Lower lobe of right lung (tissue), 2 donors: ENCODE measurements around the gene MLNR. TPM values are rescaled to one million over a fixed set of nuclear protein-coding genes. Genes with fewer than 3 reads are reported as not detected.
A peak's percentile ranks its signal among the peaks of the same experiment; 100 is the strongest.

Experiments
- ATAC-seq, 2 donors: fragments of 200-7000 bp; cut with Tn5 transposase; one replicate each; pipeline ENCODE4 v1.9.1; 2020 to 2022; ENCODE audit warnings: mild to moderate bottlenecking in 2 of 2, moderate library complexity in 2 of 2
- DNase-seq: peaks from one replicate; pipeline ENCODE4 v3.0.0-alpha.2; 2020
- H3K27ac ChIP-seq: fragments of 200-600 bp; one replicate; pipeline ENCODE4 v1.8.0; 2022
- H3K27me3 ChIP-seq: fragments of 200-600 bp; one replicate; pipeline ENCODE4 v1.8.0; 2022; ENCODE audit warnings: low read depth
- H3K36me3 ChIP-seq: fragments of 200-600 bp; one replicate; pipeline ENCODE4 v1.8.0; 2022; ENCODE audit warnings: mild to moderate bottlenecking
- H3K4me1 ChIP-seq: fragments of 200-600 bp; one replicate; pipeline ENCODE4 v1.8.0; 2022
- H3K4me3 ChIP-seq: fragments of 200-600 bp; one replicate; pipeline ENCODE4 v1.8.0; 2022; ENCODE audit warnings: mild to moderate bottlenecking
- H3K9me3 ChIP-seq: fragments of 200-600 bp; one replicate; pipeline ENCODE4 v1.8.0; 2022
- CTCF ChIP-seq: fragments of 200-600 bp; IDR thresholded peaks from one replicate; pipeline ENCODE4 v1.8.0; 2022; ENCODE audit warnings: antibody characterized with exemption, mild to moderate bottlenecking
- intact Hi-C: fragments of 100-400 bp; cut with DNase I; formaldehyde crosslinking; loops from one replicate; pipeline ENCODE4 v1.11.0; 2022
- long read RNA-seq: library from polyadenylated mRNA; unstranded; transcript quantifications from one replicate; pipeline ENCODE4 v2.0.0, GENCODE V29; 2021
- total RNA-seq: library from RNA; stranded (reverse); fragmentation: NEBNext Ultra II Directional; extraction: Animal tissue kit (Norgen Biotek cat#: 25700); gene quantifications from one replicate; pipeline ENCODE4 v1.2.1, GENCODE V29; 2021
- donor health status: DM: no; HTN: yes; CAD: no; lungs with severe emphysema.

The MLNR gene
- not detected for total RNA-seq
- long read RNA-seq: 0 reads

DNA sequence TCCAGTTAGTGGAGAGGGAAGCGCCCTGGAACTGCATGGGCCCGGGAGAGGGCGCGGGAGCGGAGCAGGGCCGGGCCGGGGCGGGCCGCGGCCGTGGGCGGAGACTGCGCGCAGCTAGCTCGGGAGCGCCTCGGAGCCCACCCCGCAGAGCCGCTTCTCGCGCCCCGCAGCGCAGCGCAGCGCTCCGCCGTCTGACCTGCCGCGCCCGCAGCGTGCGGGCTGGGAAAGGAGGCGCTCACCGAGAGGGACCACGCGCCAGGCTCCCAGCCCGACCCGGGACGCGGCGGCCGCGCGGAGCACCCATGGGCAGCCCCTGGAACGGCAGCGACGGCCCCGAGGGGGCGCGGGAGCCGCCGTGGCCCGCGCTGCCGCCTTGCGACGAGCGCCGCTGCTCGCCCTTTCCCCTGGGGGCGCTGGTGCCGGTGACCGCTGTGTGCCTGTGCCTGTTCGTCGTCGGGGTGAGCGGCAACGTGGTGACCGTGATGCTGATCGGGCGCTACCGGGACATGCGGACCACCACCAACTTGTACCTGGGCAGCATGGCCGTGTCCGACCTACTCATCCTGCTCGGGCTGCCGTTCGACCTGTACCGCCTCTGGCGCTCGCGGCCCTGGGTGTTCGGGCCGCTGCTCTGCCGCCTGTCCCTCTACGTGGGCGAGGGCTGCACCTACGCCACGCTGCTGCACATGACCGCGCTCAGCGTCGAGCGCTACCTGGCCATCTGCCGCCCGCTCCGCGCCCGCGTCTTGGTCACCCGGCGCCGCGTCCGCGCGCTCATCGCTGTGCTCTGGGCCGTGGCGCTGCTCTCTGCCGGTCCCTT lies at the start of gene MLNR:
TSS of gene MLNR (plus strand) at position 303 of the 820 bp plus-strand sequence. CDS start at position 303, 0 bp downstream.
- DNase-seq: peak; percentile 53
- intact Hi-C loops: no loop called here
- H3K27me3 ChIP-seq: peaks cover 44% of the 10 kb centered on the region
- H3K9me3 ChIP-seq: no peaks in the 10 kb centered on the region
- TF ChIP-seq CTCF: peak; percentile 26
- no peak within 1 kb of the TSS for H3K27ac ChIP-seq
- ATAC-seq: peak; percentile 74 to 81
- peaks cover 17% of the 10 kb centered on the region for H3K4me1 ChIP-seq
- peak within 1 kb of the TSS; percentile 52 for H3K4me3 ChIP-seq
- H3K36me3 ChIP-seq: no peaks in the 10 kb centered on the region

DNA sequence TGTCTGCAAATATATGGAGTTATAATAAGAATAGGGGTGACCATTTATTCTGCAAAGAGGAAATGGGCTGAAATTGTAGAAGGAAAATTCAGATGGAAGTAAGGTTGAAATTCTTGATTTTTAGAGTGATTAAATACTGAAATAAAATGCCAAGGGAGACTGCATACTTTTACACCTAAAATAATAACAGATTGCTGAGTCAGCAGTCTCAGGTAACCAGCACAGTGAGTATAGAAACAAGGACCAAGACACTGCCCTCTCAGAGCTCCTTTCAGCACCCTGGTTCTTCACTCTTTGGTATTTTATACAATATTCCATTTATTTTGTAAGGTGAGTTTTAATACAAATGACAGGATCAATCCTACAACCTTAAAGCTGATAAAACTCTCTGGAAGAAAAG lies 48.8 kb upstream of the MLNR start:
- no peak overlapping the region for H3K4me3 ChIP-seq
- H3K27me3 ChIP-seq: no peaks in the 10 kb centered on the region
- H3K9me3 ChIP-seq: no peaks in the 10 kb centered on the region
- H3K27ac ChIP-seq: no peak overlapping the region
- peaks cover 68% of the 10 kb centered on the region for H3K36me3 ChIP-seq
- no peak for DNase-seq
- ATAC-seq: no peak
- no peak for TF ChIP-seq CTCF
- intact Hi-C loops: no loop called here
- no peaks in the 10 kb centered on the region for H3K4me1 ChIP-seq

GRCh38 chr13:49183672-49184325 lies 36.3 kb upstream of the MLNR start:
- Histone ChIP-seq H3K27ac (no peak overlapping the region), H3K36me3 (peaks cover 57% of the 10 kb centered on the region), H3K4me1 (no peaks in the 10 kb centered on the region), H3K27me3 (no peaks in the 10 kb centered on the region), H3K9me3 (no peaks in the 10 kb centered on the region), H3K4me3 (no peak overlapping the region)
- no peak for TF ChIP-seq CTCF
- intact Hi-C loops: no loop called here
- ATAC-seq (peak in 1 of 2 donors; percentile 47), DNase-seq (no peak)

- DNase-seq (no peak), ATAC-seq (no peak)
- H3K36me3 ChIP-seq: peaks cover 58% of the 10 kb centered on the region
- intact Hi-C loops: no loop called here
- H3K4me3 ChIP-seq: no peak overlapping the region
- H3K4me1 ChIP-seq: no peaks in the 10 kb centered on the region
- no peaks in the 10 kb centered on the region for H3K27me3 ChIP-seq
- no peak overlapping the region for H3K27ac ChIP-seq
- no peak for TF ChIP-seq CTCF
- no peaks in the 10 kb centered on the region for H3K9me3 ChIP-seq
Observed at GRCh38 chr13:49184621-49185020, 35.5 kb upstream of the MLNR start.

DNA sequence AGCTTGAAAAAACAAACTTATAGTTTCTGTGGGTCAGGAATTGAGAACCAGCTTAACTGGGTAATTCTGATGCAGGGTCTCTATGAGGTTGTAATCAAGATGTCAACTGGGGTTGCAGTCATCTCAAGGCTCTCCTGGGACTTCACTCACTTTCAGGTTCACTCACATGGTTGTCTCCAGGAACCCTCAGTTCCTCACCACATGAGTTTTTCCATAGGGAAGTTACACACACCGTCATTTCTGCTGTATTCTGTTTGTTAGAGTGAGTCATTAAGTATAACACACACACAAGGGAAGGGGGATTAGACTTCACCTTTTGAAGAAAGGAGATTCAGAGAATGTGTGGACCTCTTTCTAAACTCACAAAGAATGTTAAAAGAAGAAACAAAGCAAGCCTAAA lies 34.9 kb upstream of the MLNR start:
- Histone ChIP-seq H3K27ac (no peak overlapping the region), H3K36me3 (peaks cover 57% of the 10 kb centered on the region), H3K4me1 (no peaks in the 10 kb centered on the region), H3K9me3 (no peaks in the 10 kb centered on the region), H3K27me3 (no peaks in the 10 kb centered on the region), H3K4me3 (no peak overlapping the region)
- DNase-seq (no peak), ATAC-seq (peak in 1 of 2 donors; percentile 49)
- intact Hi-C loops: no loop called here
- TF ChIP-seq CTCF: no peak
